ENCODE results near the gene PCBP1.
A peak's percentile ranks its signal among the peaks of the same experiment; 100 is the strongest.

Gene PCBP1

GRCh38 chr2:70061317-70061716 lies 26.0 kb upstream of the PCBP1 start:
- H3K4me3 ChIP-seq (ENCODE audit: low read depth, low read length), result no peak overlapping the region
- TF ChIP-seq, protein P1, sequence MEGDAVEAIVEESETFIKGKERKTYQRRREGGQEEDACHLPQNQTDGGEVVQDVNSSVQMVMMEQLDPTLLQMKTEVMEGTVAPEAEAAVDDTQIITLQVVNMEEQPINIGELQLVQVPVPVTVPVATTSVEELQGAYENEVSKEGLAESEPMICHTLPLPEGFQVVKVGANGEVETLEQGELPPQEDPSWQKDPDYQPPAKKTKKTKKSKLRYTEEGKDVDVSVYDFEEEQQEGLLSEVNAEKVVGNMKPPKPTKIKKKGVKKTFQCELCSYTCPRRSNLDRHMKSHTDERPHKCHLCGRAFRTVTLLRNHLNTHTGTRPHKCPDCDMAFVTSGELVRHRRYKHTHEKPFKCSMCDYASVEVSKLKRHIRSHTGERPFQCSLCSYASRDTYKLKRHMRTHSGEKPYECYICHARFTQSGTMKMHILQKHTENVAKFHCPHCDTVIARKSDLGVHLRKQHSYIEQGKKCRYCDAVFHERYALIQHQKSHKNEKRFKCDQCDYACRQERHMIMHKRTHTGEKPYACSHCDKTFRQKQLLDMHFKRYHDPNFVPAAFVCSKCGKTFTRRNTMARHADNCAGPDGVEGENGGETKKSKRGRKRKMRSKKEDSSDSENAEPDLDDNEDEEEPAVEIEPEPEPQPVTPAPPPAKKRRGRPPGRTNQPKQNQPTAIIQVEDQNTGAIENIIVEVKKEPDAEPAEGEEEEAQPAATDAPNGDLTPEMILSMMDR (IDR thresholded peaks at IDR 0.05; ENCODE audit: borderline replicate concordance, insufficient read depth, low read depth, low read length), result no peak

DNA sequence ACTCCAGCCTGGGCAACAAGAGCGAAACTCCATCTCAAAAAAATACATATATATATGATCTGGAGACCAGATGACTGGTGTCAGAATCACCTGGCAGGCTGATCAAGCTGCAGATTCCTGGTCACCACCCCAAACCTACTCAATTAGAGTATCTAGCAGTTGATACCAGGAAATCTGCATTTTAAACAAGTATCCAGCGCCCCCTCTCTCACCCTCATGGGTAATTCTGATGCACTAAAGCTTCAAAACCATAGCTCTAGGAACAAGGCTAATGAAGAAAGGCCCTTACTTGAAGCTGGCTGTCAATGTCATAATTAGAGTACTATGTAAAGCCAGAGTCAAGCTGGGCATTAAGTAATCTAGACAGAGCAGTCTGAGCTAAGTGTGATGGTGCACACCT lies 25.0 kb upstream of the PCBP1 start:
- TF ChIP-seq, protein P1 (IDR thresholded peaks at IDR 0.05; ENCODE audit: borderline replicate concordance, insufficient read depth, low read depth, low read length), result no peak
- no peak overlapping the region for H3K4me3 ChIP-seq (ENCODE audit: low read depth, low read length)

DNA sequence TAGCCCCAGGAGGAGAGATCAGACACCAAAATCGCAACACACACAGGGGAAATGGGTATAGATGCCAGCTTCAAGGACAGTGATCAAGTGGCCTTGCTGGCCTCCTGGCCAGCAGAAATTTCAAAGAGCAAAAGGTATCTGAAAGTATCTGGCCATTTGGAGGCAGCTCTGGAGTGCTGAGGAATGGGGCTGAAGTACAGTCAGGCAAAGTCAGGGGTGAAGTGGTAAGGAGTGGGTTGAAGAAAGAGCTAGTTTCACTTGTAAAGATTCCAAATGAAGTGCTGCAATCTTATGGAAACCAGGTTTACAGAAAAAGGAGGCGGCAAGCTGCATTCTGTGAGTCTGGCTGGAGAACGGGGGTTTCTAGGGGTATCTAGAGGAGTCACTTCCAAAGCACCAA lies 19.2 kb upstream of the PCBP1 start:
- H3K4me3 ChIP-seq (ENCODE audit: low read depth, low read length), result no peak overlapping the region
- TF ChIP-seq, protein P1 (IDR thresholded peaks at IDR 0.05; ENCODE audit: borderline replicate concordance, insufficient read depth, low read depth, low read length), result no peak

GRCh38 chr2:70069049-70069448 lies 18.2 kb upstream of the PCBP1 start:
- TF ChIP-seq, protein P1 (IDR thresholded peaks at IDR 0.05; ENCODE audit: borderline replicate concordance, insufficient read depth, low read depth, low read length), result no peak
- no peak overlapping the region for H3K4me3 ChIP-seq (ENCODE audit: low read depth, low read length)

DNA sequence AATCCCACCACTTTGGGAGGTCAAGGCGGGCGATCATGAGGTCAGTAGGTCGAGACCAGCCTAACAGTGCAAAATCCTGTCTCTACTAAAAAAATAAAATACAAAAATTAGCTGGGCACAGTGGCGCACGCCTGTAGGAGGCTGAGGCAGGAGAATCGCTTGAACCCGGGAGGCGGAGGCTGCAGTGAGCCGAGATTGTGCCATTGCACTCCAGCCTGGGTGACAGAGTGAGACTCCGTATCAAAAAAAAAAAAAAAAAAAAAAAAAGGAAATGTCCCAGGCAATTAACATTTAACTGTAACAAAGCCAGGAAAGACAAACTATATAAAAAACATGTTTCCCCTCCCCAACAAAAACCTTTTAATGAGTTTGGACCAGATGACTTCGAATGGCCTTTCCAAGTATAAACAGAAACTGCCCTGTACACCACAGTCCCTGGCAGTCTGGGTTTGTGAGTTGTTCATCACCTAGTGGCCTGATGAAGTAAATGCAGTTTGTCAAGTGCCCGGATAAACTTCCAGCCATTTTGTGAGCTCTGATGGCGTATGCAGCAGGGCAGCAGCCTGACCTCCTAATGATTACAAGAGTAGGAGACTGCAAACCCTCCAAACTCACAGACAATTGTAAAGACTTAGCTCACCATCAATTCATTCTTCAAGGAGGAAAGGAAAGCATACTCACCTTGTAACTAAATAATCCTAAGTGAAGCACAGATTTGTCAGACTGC lies 16.6 kb upstream of the PCBP1 start:
- H3K4me3 ChIP-seq (ENCODE audit: low read depth, low read length), result no peak overlapping the region

DNA sequence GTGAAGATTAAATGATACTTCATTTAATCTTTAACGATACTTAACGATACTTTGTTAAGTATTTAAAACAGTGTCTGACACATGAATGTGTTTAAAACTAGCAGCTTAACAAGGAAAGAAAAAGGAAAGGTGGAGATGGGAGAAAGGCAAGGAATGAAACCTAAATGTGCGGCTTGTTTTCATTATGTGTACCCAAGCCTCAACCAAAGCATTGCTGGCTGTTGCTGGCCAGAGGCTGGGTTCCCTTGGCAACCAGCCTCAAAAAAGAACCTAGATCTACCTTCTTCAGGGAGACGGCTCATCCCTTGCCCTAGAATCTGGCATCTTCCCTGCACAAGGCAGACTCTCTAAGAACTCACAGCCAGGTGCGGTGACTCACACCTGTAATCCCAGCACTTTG lies 13.8 kb upstream of the PCBP1 start:
- H3K4me3 ChIP-seq (ENCODE audit: low read depth, low read length), result no peak overlapping the region
- TF ChIP-seq, protein P1 (IDR thresholded peaks at IDR 0.05; ENCODE audit: borderline replicate concordance, insufficient read depth, low read depth, low read length), result no peak

More for the DNA sequence above, 16.6 kb upstream of the PCBP1 start:
- TF ChIP-seq, protein P1 (IDR thresholded peaks at IDR 0.05; ENCODE audit: borderline replicate concordance, insufficient read depth, low read depth, low read length), result peak; percentile 88

DNA sequence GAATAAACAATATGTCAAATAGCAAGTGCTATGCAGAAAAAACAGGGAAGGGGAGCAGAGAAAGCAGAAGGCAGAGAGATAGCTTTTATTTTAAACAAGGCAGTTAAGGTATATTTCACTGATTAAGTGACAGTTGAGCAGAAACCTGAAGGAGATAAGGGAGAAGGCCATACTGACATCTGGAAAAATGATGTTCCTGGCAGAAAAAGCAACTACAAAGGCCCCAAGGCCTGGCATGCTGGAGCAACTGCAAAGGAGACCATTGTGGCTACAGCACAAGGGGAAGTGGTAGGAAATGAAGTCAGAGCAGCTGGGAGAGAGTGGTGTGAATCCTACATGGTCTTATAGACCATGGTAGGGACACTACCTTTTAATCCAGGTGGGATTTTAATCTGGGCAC lies 8.9 kb upstream of the PCBP1 start:
- TF ChIP-seq, protein P1 (IDR thresholded peaks at IDR 0.05; ENCODE audit: borderline replicate concordance, insufficient read depth, low read depth, low read length), result no peak
- H3K4me3 ChIP-seq (ENCODE audit: low read depth, low read length), result no peak overlapping the region
